ENCODE measurements around the gene ZBTB25.

- TF ChIP-seq CTCF (IDR thresholded peaks at IDR 0.05) (no peak), POLR2A (IDR thresholded peaks at IDR 0.05) (peak; percentile 68), POLR2AphosphoS5 (IDR thresholded peaks at IDR 0.05) (peak in 2 of 3 donors; percentile 70 to 72), EP300 (IDR thresholded peaks at IDR 0.05; ENCODE audit: low read depth) (no peak)
These were observed 46.4 kb upstream of the ZBTB25 start, which contains the start of gene PPP1R36 for GRCh38 chr14:64549791-64550620.

Data from transverse colon (tissue), 4 donors.